COLO668 (cell line): ENCODE data around the gene FUS.
A peak's percentile ranks its signal among the peaks of the same experiment; 100 is the strongest.
"Not testable (repeated sequence)": the region's sequence is repeated elsewhere in the genome, so short reads cannot be mapped to it uniquely, and the experiment has no call there.

Experiments
- DNase-seq: peaks from one replicate; lab custom pipeline; 2025; ENCODE audit not compliant: unreplicated experiment; lab: John Stamatoyannopoulos, UW

Gene FUS

DNA sequence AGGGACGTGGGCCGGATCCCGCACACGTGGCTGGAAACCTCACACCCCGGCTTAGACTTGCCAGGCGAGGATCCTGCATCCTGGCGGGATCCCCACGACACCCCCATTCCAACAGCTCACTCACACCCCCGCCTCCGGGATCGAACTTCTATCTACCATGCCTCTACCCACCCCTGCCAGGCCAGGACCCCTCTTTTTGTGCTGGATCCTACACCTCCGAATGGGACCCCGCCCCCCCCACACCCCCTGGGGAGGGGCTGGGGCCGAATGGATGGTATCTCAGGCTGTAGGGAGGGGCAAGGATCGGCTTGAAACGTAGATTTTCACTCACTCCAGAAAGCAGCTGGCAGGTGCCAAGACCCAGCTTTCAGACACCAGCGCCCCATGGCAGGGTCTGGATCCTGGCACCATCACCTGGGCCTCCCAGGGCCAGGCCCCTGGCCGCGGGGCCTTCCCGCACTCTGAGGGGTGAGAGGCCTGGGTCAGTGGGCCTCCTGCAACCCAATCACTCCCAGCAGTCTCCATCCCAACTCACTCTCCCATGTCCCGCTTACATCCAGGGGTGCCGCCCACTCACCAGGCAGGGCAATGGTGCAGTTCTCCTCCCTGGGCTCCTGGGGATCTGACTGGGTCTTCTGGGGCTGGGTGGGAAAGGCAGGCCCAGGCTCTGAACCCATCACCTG, 36.8 kb upstream of the FUS start:
- no peak for DNase-seq

DNA sequence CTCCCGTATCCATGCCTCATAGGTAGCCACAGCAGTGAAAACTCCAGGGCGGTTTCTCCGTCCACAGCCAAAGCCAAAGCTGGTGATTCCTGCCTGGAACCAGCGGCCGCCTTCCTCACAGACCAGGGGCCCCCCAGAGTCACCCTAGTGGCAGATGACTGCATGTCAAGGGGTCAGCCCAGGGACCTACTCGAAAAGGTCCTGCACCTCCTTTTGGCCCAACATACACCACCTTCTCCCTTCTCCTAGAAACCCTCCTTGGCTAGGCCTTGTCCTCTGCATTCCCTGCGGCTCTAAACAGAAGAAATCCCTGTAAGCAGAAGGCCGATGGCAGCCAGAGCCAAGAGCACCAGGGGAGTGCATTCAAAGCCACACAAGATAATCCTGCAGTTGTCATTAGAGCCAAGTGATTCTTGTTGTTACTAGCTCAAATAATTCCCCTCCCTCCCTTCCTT, 36.2 kb upstream of the FUS start:
- no peak for DNase-seq

DNA sequence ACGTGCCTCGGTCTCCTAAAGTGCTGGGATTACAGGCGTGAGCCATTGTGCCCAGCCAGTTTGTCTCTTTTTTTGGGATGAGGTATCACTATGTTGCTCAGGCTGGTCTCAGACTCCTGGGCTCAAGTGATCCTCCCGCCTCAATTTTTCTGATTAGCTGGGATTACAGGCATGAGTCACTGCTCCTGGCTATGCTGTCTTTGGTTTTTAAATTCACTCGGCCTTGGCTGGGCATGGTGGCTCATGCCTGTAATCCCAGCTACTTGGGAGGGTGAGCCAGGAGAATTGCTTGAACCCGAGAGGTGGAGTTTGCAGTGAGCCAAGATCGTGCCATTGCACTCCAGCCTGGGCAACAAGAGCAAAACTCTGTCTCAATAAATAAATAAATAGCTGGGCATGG, 35.5 kb upstream of the FUS start:
- DNase-seq, result not testable (repeated sequence)

DNA sequence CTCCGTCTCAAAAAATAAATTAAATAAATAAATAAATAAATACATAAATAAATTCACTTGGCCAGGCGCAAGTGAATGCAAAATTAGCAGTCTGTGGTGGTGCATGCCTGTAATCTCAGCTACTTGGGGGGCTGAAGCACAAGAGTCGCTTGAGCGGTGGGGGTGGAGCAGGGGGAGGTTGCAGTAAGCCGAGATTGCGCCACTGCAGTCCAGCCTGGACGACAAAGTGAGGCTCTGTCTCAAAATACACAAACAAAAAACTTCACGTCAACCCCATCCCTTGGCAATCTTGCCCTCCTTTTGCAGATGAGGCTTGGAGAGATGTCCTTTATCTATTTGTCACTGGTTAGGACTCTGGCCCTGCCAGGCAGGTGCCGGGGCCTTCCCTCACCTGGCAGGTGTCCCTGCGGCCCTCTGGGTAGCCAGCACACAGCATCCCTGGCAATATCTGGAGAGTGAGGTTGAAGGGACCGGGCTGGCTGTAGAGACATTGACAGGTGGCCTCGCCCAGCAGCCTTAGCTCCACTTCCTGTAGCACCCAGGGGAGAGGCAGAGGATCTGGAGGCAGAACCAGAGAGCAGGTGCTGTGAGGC, 34.4 kb upstream of the FUS start:
- DNase-seq, result peak; percentile 84

DNA sequence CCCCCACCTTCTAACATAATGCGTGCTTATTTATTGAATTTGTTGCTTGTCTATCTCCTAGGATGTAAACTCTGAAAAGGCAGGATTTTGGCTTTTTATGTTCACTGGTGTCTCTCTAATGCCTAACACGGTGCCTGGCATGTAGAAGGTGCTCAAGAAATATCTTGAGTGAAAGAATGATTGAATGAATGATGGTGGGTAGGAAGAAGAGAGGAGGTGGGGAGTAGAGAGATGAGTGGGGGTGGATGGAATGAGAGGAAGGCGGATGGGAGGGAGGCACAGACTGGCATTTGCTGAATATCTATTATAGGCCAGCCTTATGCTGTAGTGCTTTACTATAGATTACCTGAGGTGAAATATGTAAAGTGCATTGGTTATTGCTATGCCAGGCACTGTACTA, 32.4 kb upstream of the FUS start:
- DNase-seq, result no peak

DNA sequence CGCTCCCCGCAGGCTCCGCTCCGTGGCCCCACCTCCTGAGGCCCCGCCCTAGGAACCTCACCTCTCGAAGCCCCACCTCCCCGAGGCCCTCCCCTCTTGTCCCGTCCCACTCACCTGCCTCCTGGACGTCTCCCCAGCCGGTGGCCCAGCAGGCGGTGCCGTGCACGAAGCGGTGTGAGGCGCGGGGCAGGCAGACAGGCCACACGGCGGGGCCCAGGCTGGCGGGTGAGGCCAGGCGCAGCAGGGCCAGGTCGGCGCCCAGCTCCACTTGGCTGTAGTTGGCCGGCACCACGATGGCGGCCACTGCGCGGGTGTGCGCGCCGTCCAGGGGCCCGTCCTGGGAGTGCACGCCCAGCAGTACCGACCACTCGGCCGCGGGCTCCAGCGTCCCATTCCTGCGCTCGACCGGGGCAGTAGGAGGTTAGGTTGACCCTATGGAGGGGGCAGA, 31.6 kb upstream of the FUS start:
- peak; percentile 61 for DNase-seq

DNA sequence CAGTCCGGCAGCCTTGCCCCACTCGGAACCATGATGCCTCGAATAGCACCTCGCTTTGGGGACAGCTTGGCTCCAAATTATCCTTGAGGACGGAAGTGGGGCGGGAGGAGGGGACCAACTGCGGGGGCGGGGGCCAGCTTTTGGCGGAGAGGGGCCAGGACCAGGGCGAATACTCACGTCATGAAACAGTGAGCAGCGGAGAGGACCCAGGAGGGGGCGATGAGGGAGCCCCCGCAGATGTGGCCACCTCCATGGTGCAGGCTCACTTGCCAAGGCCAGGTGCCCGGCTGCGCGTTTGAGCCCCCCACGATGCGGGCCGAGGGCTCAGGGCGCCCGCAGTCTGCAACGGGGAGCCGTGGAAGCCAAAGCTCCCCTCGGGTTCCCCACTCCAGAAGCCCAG, 31.0 kb upstream of the FUS start:
- DNase-seq, result no peak

DNA sequence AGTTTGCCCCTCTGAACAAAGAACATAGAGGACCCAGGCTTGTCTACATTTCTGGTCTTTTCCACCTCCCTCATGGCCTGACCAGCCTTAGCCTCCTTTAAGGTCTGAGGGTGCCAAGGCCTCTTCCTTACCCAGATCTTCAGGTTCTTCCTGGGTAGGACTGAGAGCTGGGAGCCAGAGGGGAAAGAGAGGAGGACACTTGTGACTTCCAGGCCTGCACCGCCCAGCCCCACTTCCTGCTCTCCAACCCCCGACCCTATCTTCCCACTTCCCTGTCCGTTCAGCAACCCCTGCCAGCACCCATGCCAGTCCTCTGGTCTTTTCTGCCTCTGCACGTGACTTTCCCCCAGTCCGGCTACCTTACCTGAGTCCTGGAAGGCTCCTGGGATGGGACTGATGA, 30.6 kb upstream of the FUS start:
- peak; percentile 25 for DNase-seq

DNA sequence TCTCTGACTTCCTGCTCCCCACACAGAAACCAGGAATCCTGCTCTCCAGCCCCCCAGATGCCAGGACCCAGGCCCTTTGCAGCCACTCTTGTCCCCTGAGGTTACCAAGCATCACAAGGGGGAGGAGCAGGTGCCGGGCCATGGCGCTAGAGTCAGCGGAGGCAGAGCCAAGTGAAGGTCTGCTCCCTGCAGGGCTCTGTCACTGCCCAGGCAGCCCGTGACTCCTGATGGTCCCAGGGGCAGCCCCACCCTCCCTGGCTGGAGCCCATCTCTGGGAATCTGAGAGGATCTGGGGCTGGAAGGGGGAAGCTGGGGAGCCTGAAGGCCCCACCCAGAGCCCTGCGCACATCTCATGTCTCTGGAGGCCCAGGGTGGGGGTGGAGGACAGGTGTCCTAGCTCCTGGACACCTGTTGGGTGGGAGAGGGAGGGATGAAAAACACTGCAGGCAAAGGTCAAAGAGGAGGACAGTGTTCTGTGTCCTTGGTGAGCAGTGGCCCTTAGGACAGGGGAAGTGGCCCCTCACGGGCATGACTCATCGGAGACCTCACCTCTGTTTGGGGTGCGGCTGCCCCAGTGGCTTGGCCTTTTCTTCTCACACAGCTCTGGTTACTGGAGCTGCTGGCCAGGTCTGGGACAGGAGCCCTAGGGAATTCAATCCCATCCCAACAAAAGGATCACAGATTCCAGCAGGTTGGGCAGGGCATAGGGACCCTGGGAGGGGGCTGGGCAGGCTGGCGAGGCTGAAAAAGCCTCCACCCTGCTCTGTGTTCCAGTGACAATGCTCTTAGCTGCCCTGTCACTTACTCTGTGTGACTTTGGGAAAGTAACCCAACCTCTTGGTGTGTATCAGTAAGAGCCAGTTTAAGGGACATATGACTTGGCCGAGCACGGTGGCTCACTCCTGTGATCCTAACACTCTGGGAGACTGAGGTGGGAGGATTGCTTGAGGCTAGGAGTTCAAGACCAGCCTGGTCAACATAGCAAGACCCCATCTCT, 29.7 kb upstream of the FUS start, which contains the start of gene PRSS36:
Gene PRSS36 (minus strand): TSS at position 173 of the 997 bp plus-strand sequence. CDS start 31 bp downstream, at position 142.
- DNase-seq, result peak; percentile 63

DNA sequence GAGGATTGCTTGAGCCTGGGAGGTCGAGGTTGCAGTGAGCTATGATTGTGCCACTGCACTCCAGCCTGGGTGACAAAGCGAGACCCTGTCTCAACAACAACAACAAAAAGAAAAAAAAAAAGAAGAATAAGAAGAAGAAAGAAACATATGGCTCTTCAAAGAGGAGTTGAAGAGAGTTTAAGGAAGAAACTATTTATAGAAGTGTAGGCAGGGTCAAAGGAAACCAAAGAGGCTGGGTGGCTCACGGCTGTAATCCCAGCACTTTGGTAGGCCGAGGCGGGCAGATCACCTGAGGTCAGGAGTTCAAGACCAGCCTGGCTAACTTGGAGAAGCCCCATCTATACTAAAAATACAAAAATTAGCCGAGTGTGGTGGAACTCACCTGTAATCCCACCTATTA, 29.0 kb upstream of the FUS start:
- DNase-seq, result not testable (repeated sequence)

DNA sequence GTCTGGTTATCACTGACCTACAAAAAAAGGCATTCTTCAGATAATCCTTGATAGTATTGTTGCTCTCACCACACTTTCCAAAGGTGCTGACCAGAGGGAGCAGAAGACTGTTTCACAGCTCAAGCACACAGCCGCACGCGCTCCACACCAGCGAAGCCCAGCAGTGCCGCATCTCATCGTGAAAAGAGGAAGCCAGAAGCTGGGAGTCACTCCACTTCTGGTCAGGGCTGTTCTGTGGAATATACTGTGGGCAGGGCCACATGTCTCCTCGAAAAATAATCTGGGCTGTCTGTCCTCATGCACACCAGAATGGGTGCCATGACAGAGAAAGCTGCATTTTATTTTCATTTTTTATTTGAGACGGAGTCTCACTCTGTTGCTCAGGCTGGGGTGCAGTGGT, 22.8 kb upstream of the FUS start:
- no peak for DNase-seq

DNA sequence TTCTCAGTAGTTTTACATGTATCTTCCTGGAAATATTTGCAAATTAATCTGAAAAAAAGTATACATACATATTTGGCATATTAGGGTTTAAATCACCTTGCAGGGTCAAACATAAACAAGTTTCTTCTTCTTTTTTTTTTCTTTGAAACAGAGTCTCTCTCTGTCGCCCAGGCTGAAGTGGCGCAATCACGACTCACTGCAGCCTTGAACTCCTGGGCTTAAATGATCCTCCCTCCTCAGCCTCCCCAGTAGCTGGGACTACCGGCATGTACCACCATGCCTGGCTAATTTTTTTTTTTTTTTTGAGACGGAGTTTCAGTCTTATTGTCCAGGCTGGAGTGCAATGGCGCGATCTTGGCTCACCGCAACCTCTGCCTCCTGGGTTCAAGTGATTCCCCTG, 12.6 kb upstream of the FUS start:
- DNase-seq, result no peak

DNA sequence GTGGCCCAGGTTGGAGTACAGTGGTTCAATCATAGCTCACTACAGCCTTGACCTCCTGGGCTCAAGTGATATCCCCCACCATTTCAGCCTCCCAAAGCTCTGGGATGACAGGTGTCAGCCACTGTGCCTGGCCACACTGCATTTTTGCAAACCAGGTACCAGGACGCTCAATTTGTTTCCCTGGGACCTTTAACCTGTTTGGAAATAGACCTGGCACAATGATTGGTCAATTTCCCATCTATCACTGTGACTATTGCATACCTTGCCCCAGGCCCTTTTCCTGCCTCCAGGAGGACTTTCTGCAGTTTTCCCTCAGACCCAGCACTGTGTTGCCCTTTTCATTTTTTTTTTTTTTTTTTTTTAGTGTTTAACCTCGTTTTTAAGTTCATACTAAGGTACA, 11.1 kb upstream of the FUS start:
- DNase-seq, result no peak

DNA sequence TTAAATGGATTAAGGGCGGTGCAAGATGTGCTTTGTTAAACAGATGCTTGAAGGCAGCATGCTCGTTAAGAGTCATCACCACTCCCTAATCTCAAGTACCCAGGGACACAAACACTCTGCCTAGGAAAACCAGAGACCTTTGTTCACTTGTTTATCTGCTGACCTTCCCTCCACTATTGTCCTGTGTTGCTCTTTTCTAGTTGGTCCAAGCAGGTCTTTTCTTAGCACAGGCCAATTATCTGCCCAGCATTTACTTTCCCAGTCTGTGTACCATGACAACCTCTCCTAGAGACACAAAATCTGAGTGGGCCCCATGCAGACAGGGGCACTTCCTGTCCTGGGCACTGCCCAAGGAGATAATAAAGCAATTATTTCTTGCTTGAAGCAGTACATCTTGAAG, 9.9 kb upstream of the FUS start:
- peak; percentile 4 for DNase-seq

DNA sequence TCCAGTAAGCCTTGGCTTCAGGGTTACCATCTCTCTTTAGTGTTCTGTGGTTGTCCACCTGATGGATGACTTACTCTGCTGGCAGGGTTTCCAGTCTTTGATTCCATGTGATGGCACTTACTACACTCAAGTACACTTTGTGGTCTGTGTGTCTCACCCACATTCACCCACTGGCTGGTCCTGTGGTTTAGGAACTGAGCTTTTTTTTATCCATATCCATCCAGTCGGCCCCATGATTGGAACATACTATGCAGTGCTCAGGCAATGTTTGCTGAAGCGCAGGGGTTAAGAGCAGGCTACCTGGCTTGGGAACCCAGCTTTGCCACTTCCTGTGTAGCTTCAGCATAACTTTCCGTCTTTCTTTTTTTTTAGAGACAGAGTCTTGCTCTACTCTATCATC, 2.8 kb upstream of the FUS start:
- peak; percentile 8 for DNase-seq

DNA sequence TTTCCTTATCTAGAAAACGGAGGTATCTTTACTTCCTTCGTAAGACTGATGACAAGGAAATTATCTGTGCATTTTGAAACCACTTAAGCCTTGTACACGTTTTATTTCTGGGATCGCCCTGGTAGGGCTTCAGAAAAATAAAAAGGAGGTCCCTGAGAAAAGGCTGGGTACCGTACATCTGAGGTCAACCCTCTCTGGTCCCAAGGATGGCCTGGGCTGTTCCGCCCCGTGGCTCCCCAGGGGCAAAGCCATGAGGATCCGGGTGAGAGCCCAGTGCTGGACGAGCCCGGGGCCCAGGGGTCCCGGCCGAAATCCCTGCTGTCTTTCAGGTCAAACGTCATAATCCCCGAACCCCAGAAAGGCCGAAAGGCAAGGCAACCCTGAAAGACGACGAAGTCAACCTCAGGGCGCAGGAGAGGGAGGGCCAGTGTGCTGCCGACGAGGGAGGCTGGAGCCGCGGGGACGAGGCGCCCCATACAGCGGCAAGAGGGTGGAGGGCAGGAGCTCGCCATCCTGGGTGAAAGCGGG, 656 bp upstream of the FUS start:
- DNase-seq, result no peak

DNA sequence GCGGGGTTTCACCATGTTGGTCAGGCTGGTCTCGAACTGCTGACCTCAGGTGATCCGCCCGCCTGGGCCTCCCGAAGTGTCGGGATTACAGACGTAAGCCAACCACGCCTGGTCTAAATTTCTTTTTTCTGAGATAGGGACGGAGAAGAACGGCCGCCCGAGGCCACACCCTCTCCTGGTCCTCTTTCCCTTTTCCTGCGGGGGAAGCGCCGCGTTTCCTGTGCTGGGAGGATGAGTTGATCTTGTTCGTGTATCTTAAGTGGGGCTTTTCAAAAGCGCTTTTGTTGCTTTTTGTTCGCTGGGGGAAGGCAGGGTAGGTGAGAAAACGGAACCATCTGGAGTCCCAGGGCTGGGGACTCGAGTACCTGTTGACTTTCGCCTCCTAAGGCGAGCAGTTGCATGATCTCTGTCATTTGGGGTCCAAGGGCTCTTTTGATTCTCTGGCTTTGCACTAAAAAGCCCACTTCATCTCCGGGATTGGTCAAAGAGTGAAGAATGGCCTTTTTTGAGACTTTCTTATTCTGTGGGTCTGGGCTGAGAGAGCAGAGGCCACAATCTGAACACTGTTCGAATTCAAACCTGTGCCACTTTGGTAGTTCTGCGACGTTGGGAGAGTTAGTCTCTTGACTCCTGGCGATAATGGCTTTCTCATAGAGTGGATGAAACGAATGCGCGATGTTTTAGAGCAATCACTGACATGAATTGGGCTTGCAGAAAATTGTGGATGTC, 1.3 kb downstream of the FUS start:
- DNase-seq, result peak; percentile 37

DNA sequence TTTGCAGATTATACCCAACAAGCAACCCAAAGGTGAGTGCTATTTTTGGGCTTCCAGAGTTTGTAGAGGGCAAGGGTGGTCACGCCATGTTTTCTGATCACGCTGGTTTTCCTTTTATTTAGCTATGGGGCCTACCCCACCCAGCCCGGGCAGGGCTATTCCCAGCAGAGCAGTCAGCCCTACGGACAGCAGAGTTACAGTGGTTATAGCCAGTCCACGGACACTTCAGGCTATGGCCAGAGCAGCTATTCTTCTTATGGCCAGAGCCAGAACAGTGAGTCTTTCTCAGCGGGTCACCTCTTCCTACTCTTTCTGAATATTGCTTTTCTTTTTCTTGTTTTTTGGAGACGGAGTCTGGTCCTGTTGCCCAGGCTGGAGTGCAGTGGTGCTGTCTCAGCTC, 2.5 kb downstream of the FUS start:
- DNase-seq, result no peak

DNA sequence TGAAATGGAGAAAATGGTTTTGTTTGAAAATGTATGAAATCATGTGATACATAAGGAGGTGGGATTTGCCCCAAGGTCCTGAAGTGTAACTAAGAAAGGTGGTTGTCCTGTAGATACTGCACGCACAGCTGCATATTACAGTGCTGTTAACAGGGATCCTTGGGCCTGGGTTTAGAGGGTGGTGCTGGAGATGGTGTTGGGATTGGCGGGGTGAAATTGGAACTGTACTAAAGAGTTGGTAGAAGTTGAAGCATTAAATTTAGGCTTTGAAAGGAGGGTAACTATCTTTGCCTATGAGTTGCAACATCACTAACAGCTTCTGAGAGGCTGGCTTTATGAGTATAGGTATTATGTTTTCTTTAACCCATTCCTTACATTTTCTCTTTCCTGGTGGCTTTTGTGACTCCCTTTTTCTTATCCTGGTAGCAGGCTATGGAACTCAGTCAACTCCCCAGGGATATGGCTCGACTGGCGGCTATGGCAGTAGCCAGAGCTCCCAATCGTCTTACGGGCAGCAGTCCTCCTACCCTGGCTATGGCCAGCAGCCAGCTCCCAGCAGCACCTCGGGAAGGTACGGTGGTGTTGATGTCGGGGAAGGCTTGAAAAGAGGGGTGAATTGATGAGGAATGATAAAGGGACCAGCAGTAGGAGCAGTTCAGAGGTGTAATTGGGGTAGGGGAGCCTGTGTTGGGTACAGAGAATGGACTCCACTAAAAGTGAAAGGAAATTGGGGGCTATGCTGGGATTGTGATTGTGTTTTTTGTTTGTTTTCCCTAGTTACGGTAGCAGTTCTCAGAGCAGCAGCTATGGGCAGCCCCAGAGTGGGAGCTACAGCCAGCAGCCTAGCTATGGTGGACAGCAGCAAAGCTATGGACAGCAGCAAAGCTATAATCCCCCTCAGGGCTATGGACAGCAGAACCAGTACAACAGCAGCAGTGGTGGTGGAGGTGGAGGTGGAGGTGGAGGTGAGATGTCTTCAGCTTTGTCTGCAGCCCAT, 3.8 kb downstream of the FUS start:
- DNase-seq, result no peak
